COLO668 (cell line): ENCODE results near the gene SLFNL1.

ENCODE experiments used
- DNase-seq: peaks from one replicate; lab custom pipeline; 2025; ENCODE audit not compliant: unreplicated experiment; lab: John Stamatoyannopoulos, UW

SLFNL1 gene

GRCh38 chr1:41021526-41022308, at the start of gene SLFNL1:
TSS of gene SLFNL1 (minus strand) at chr1:41021725. CDS start at chr1:41020660, 1,065 bp downstream.
- DNase-seq = peak; percentile 43

- DNase-seq = no peak
Observed at GRCh38 chr1:41056907-41057306, 35.4 kb upstream of the SLFNL1 start.

GRCh38 chr1:41053316-41053715, 31.8 kb upstream of the SLFNL1 start:
- DNase-seq = no peak

- DNase-seq = no peak
Observed at GRCh38 chr1:41051022-41051421, 29.5 kb upstream of the SLFNL1 start.

GRCh38 chr1:41048540-41048939, 27.0 kb upstream of the SLFNL1 start:
- DNase-seq = no peak

GRCh38 chr1:41046347-41046775, 24.8 kb upstream of the SLFNL1 start:
- DNase-seq = no peak

- no peak for DNase-seq
Observed at GRCh38 chr1:41045740-41046139, 24.2 kb upstream of the SLFNL1 start.

GRCh38 chr1:41044187-41044586, 22.7 kb upstream of the SLFNL1 start:
- no peak for DNase-seq

GRCh38 chr1:41041614-41042270, 20.2 kb upstream of the SLFNL1 start:
- no peak for DNase-seq

GRCh38 chr1:41038110-41038509, 16.6 kb upstream of the SLFNL1 start:
- no peak for DNase-seq

- no peak for DNase-seq
Observed at GRCh38 chr1:41037116-41037903, 15.8 kb upstream of the SLFNL1 start.

- DNase-seq = no peak
Observed at GRCh38 chr1:41033272-41033671, 11.7 kb upstream of the SLFNL1 start.

GRCh38 chr1:41032147-41032546, 10.6 kb upstream of the SLFNL1 start:
- no peak for DNase-seq

- no peak for DNase-seq
Observed at GRCh38 chr1:41030872-41031616, 9.5 kb upstream of the SLFNL1 start.

- no peak for DNase-seq
Observed at GRCh38 chr1:41028034-41028642, 6.6 kb upstream of the SLFNL1 start.

- DNase-seq = no peak
Observed at GRCh38 chr1:41025979-41026819, 4.7 kb upstream of the SLFNL1 start.

GRCh38 chr1:41024953-41025352, 3.4 kb upstream of the SLFNL1 start:
- no peak for DNase-seq

GRCh38 chr1:41023279-41023990, 1.9 kb upstream of the SLFNL1 start:
- peak; percentile 37 for DNase-seq

GRCh38 chr1:41022424-41022823, 899 bp upstream of the SLFNL1 start:
- no peak for DNase-seq
